Measurements from ENCODE around the gene SDHAF2. TPM values are rescaled to one million over a fixed set of nuclear protein-coding genes. Genes with fewer than 3 reads are reported as not detected.

SDHAF2 gene
- total and polyA plus RNA-seq, 2 of the 13 experiments (the other 11 are each of a cell fraction or from before 2014, with no cell fraction given), result 44.2 to 70.4 TPM

DNA sequence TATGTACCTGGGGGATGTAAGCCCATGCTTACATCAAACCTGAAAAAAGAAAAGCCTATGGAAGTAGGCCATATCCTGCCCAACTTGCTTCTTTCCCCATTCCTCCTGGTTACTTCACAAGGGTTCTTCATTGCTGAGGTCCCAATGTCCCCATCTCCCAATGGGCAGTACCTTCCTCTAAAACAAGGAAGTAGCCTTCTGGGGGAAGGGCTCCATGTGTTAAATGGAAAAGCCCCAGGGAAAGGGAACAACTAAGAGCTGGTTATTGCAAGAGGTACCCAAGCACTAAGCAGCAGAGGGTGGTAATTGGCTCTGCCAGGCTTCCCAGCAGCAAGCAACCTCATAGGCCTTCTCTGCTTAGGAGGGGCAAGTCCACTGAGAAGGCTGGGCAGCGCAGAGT lies 26.3 kb upstream of the SDHAF2 start:
- TF ChIP-seq ZNF703 (CRISPR knock-in tag; IDR thresholded peaks at IDR 0.05; ENCODE audit: borderline replicate concordance) (no peak), TBL1XR1 (IDR thresholded peaks at IDR 0.05; ENCODE audit: borderline replicate concordance, low read length, partially characterized antibody) (no peak), ZNF737 (CRISPR knock-in tag; IDR thresholded peaks at IDR 0.05; ENCODE audit: borderline replicate concordance) (no peak), RFX5 (IDR thresholded peaks at IDR 0.05; ENCODE audit: low read depth, low read length) (no peak), SRY (CRISPR knock-in tag; IDR thresholded peaks at IDR 0.05) (no peak), ELF3 (CRISPR knock-in tag; IDR thresholded peaks at IDR 0.05) (no peak), RARG (CRISPR knock-in tag; IDR thresholded peaks at IDR 0.05; ENCODE audit: low read depth) (no peak), FOXK1 (CRISPR knock-in tag; IDR thresholded peaks at IDR 0.05; ENCODE audit: borderline replicate concordance, low read depth) (no peak)
- TF ChIP-seq, protein P1, sequence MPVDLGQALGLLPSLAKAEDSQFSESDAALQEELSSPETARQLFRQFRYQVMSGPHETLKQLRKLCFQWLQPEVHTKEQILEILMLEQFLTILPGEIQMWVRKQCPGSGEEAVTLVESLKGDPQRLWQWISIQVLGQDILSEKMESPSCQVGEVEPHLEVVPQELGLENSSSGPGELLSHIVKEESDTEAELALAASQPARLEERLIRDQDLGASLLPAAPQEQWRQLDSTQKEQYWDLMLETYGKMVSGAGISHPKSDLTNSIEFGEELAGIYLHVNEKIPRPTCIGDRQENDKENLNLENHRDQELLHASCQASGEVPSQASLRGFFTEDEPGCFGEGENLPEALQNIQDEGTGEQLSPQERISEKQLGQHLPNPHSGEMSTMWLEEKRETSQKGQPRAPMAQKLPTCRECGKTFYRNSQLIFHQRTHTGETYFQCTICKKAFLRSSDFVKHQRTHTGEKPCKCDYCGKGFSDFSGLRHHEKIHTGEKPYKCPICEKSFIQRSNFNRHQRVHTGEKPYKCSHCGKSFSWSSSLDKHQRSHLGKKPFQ (CRISPR knock-in tag; IDR thresholded peaks at IDR 0.05; ENCODE audit: insufficient replicate concordance), result no peak
- TF ChIP-seq, protein P2, sequence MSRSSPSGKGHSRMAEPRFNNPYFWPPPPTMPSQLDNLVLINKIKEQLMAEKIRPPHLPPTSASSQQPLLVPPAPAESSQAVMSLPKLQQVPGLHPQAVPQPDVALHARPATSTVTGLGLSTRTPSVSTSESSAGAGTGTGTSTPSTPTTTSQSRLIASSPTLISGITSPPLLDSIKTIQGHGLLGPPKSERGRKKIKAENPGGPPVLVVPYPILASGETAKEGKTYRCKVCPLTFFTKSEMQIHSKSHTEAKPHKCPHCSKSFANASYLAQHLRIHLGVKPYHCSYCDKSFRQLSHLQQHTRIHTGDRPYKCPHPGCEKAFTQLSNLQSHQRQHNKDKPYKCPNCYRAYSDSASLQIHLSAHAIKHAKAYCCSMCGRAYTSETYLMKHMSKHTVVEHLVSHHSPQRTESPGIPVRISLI (CRISPR knock-in tag; IDR thresholded peaks at IDR 0.05; ENCODE audit: borderline replicate concordance), result no peak
- WGBS (ENCODE audit: low lambda C conversion rate), result 100% methylated on average over 1 of the region's 1 CpG
- Histone ChIP-seq H3K79me2 (ENCODE audit: insufficient read depth, low read length) (no peaks in the 10 kb centered on the region), H3K27ac (ENCODE audit: extremely low read length, insufficient read depth, low read length) (no peak overlapping the region), H3K4me1 (ENCODE audit: insufficient read depth, low read length) (no peaks in the 10 kb centered on the region), H3K27me3 (ENCODE audit: control insufficient read depth in 1 of 2, insufficient read depth in 2 of 2, low read length in 2 of 2) (no peaks in the 10 kb centered on the region), H4K20me1 (ENCODE audit: insufficient read depth, low read length) (no peaks in the 10 kb centered on the region), H3K4me2 (ENCODE audit: low read depth, low read length) (no peak overlapping the region), H3K36me3 (replicated peaks in 1 of 2; ENCODE audit: control insufficient read depth in 1 of 2, insufficient read depth in 2 of 2, low read length in 2 of 2) (peaks cover 33 to 59% of the 10 kb centered on the region in 2 experiments), H2AFZ (ENCODE audit: low read length) (no peak overlapping the region), H3K4me3 (replicated peaks in 1 of 3; ENCODE audit: insufficient read depth in 1 of 3, low read depth in 2 of 3, low read length in 3 of 3) (no peak overlapping the region), H3K9ac (ENCODE audit: insufficient read depth, low read depth, low read length) (no peak overlapping the region), H3K9me3 (ENCODE audit: low read length) (no peaks in the 10 kb centered on the region)
- in situ Hi-C loops (cut with HindIII; ENCODE audit: extremely low pct_ligation_motif_present, low pct_unique_long_range_greater_than_20kb), result no loop called here
- no peak for DNase-seq (ENCODE audit: low spot score)
- no peak for FAIRE-seq
- ATAC-seq, result no peak
- ChIA-PET CTCF (ENCODE audit: low intra/inter-chr PET ratio, low total read pairs) (no interaction called here), POLR2A (interaction anchor here (0.8 to 1.2 kb wide), 2 partner anchors 11 to 26 kb away, joined by 3 to 10 read pairs; partner anchors contain the start of genes CPSF7, SDHAF2 and TMEM216)
- BruUV-seq (replicated peaks), result no TSS peak
- intact Hi-C loops (cut with micrococcal nuclease; ENCODE audit: unreplicated experiment), result no loop called here
